HepG2 (cell line): ENCODE data around the gene KRABD2.

ENCODE experiments used
- ARNTL ChIP-seq: sonication (generic); formaldehyde crosslinking; IDR thresholded peaks from 2 replicates; pipeline ENCODE4 v1.4.0; 2020; ENCODE audit warnings: mild to moderate bottlenecking, missing genetic modification reagents
- ATF5 ChIP-seq: sonication (generic); formaldehyde crosslinking; IDR thresholded peaks from 2 replicates; pipeline ENCODE4 v1.4.0; 2020; ENCODE audit warnings: mild to moderate bottlenecking, low read depth, missing genetic modification reagents
- FOXO1 ChIP-seq: sonication (generic); formaldehyde crosslinking; IDR thresholded peaks from 2 replicates; pipeline ENCODE4 v1.4.0; 2020; ENCODE audit warnings: missing genetic modification reagents
- HDAC1 ChIP-seq: sonication (generic); formaldehyde crosslinking; IDR thresholded peaks from 2 replicates; pipeline ENCODE4 v1.5.1; 2020; ENCODE audit warnings: mild to moderate bottlenecking, missing genetic modification reagents
- IKZF1 ChIP-seq: fragments of 450-650 bp; IDR thresholded peaks from 2 replicates; pipeline ENCODE4 v1.7.1; 2016
- KDM6A ChIP-seq: IDR thresholded peaks from 2 replicates; pipeline ENCODE4 v1.6.1; 2016; ENCODE audit warnings: low read depth
- NFIB ChIP-seq: sonication (generic); formaldehyde crosslinking; IDR thresholded peaks from 2 replicates; pipeline ENCODE4 v1.9.0; 2021; ENCODE audit warnings: missing genetic modification reagents, mild to moderate bottlenecking, borderline replicate concordance
- SMC3 ChIP-seq: IDR thresholded peaks from 2 replicates; pipeline ENCODE4 v1.6.1; 2011; ENCODE audit warnings: low read length, improper control_type of control experiment
- SNAPC2 ChIP-seq: sonication (generic); formaldehyde crosslinking; IDR thresholded peaks from 2 replicates; pipeline ENCODE4 v1.8.1; 2022; ENCODE audit warnings: mild to moderate bottlenecking, missing genetic modification reagents
- STAG1 ChIP-seq: sonication (generic); formaldehyde crosslinking; IDR thresholded peaks from 2 replicates; pipeline ENCODE4 v1.4.0; 2020; ENCODE audit warnings: missing genetic modification reagents
- TSC22D2 ChIP-seq: sonication (generic); formaldehyde crosslinking; IDR thresholded peaks from 2 replicates; pipeline ENCODE4 v1.5.1; 2020; ENCODE audit warnings: missing genetic modification reagents, mild to moderate bottlenecking, borderline replicate concordance
- XBP1 ChIP-seq: sonication (generic); formaldehyde crosslinking; IDR thresholded peaks from 2 replicates; pipeline ENCODE4 v1.5.0; 2020; ENCODE audit warnings: missing genetic modification reagents
- ZFP36L2 ChIP-seq: sonication (generic); formaldehyde crosslinking; IDR thresholded peaks from 2 replicates; pipeline ENCODE4 v1.4.0; 2020; ENCODE audit warnings: missing genetic modification reagents
- ZGPAT ChIP-seq: IDR thresholded peaks from 2 replicates; pipeline ENCODE4 v1.6.1; 2016; ENCODE audit warnings: mild to moderate bottlenecking
- ZNF17 ChIP-seq: sonication (generic); formaldehyde crosslinking; IDR thresholded peaks from 2 replicates; pipeline ENCODE4 v1.5.0; 2020; ENCODE audit warnings: mild to moderate bottlenecking, missing genetic modification reagents
- ZNF232 ChIP-seq: sonication (generic); formaldehyde crosslinking; IDR thresholded peaks from 2 replicates; pipeline ENCODE4 v1.4.0; 2020; ENCODE audit warnings: missing genetic modification reagents, borderline replicate concordance
- ZNF274 ChIP-seq: sonication (generic); formaldehyde crosslinking; IDR thresholded peaks from 2 replicates; pipeline ENCODE4 v1.5.1; 2020; ENCODE audit warnings: mild to moderate bottlenecking, missing genetic modification reagents
- ZNF652 ChIP-seq: IDR thresholded peaks from 2 replicates; pipeline ENCODE4 v1.6.1; 2016; ENCODE audit warnings: low read depth, borderline replicate concordance
- ZNF691 ChIP-seq: sonication (generic); formaldehyde crosslinking; IDR thresholded peaks from 2 replicates; pipeline ENCODE4 v1.4.0; 2020; ENCODE audit warnings: missing genetic modification reagents, low read depth, mild to moderate bottlenecking, borderline replicate concordance
- ZNF784 ChIP-seq: sonication (generic); formaldehyde crosslinking; IDR thresholded peaks from 2 replicates; pipeline ENCODE4 v1.5.1; 2020; ENCODE audit warnings: missing genetic modification reagents, mild to moderate bottlenecking, borderline replicate concordance
- ZSCAN20 ChIP-seq: sonication (generic); formaldehyde crosslinking; IDR thresholded peaks from 2 replicates; pipeline ENCODE4 v1.4.0; 2020; ENCODE audit warnings: missing genetic modification reagents, mild to moderate bottlenecking, borderline replicate concordance
- TF ChIP-seq, protein P1 (sequence below): sonication (generic); formaldehyde crosslinking; IDR thresholded peaks from 2 replicates; pipeline ENCODE4 v1.5.0; 2020; ENCODE audit warnings: mild to moderate bottlenecking, low read depth, missing genetic modification reagents, borderline replicate concordance
- TF ChIP-seq, protein P2 (sequence below), 2 experiments: sonication (generic) in 1 of 2; formaldehyde crosslinking in 1 of 2; IDR thresholded peaks; 2 replicates each; pipeline versions ENCODE4 v1.5.1 to v1.6.1; 2011 to 2020; ENCODE audit warnings: borderline replicate concordance in 1 of 2, low read depth in 1 of 2, low read length in 1 of 2, mild to moderate bottlenecking in 1 of 2, missing genetic modification reagents in 1 of 2, moderate library complexity in 1 of 2

KRABD2 gene

GRCh38 chr17:8376271-8377067 lies at the start of gene KRABD2 (continued):
- TF ChIP-seq ATF5 (CRISPR knock-in tag) (no peak), STAG1 (CRISPR knock-in tag) (no peak; the same call in 1 of the 2 replicates), SMC3 (no peak), IKZF1 (no peak), ZFP36L2 (no peak), ZNF652 (CRISPR knock-in tag) (no peak), ARNTL (CRISPR knock-in tag) (no peak), FOXO1 (CRISPR knock-in tag) (0 out of 2 replicates have a peak, but pooled peaks have one; percentile 12), ZSCAN20 (CRISPR knock-in tag) (no peak; the same call in 1 of the 2 replicates), KDM6A (CRISPR knock-in tag) (no peak), SNAPC2 (CRISPR knock-in tag) (no peak; the same call in 1 of the 2 replicates), HDAC1 (peak; percentile 63), TSC22D2 (peak; percentile 84), ZNF784 (CRISPR knock-in tag) (peak; percentile 65; the same call in 1 of the 2 replicates), ZNF17 (no peak), ZNF691 (CRISPR knock-in tag) (peak; percentile 85; the same call in 1 of the 2 replicates), ZNF232 (CRISPR knock-in tag) (peak; percentile 56; the same call in 1 of the 2 replicates), ZNF274 (peak; percentile 46; the same call in 1 of the 2 replicates), ZGPAT (peak; percentile 88), NFIB (CRISPR knock-in tag) (no peak), XBP1 (no peak)
- TF ChIP-seq, protein P1, sequence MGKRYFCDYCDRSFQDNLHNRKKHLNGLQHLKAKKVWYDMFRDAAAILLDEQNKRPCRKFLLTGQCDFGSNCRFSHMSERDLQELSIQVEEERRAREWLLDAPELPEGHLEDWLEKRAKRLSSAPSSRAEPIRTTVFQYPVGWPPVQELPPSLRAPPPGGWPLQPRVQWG (CRISPR knock-in tag): no peak
- TF ChIP-seq, protein P2, sequence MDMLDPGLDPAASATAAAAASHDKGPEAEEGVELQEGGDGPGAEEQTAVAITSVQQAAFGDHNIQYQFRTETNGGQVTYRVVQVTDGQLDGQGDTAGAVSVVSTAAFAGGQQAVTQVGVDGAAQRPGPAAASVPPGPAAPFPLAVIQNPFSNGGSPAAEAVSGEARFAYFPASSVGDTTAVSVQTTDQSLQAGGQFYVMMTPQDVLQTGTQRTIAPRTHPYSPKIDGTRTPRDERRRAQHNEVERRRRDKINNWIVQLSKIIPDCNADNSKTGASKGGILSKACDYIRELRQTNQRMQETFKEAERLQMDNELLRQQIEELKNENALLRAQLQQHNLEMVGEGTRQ (IDR thresholded peaks at IDR 0.05; ENCODE audit: low read depth, low read length): no peak
- TF ChIP-seq, protein P2 (CRISPR knock-in tag; IDR thresholded peaks at IDR 0.05; ENCODE audit: borderline replicate concordance): no peak; the same call in 1 of the 2 replicates
